HCT116 (cell line): ENCODE data around the gene SLX9.

ENCODE experiments used
- EZH2 ChIP-seq: fragments of 200-600 bp; sonication (generic); IDR thresholded peaks from 2 replicates; pipeline ENCODE4 v1.6.1; 2017; ENCODE audit warnings: antibody characterized with exemption, mixed run types
- EZH2phosphoT487 ChIP-seq: fragments of 200-600 bp; IDR thresholded peaks from 2 replicates; pipeline ENCODE4 v1.6.1; 2018; ENCODE audit warnings: antibody characterized with exemption, borderline replicate concordance
- JUND ChIP-seq: IDR thresholded peaks from 2 replicates; pipeline ENCODE4 v1.6.1; 2012
- MAX ChIP-seq: IDR thresholded peaks from 2 replicates; pipeline ENCODE4 v1.6.1; 2012
- POLR2A ChIP-seq: IDR thresholded peaks from 2 replicates; pipeline ENCODE4 v1.7.0; 2011; ENCODE audit warnings: borderline replicate concordance; ENCODE audit not compliant: insufficient read depth, insufficient read length; ENCODE audit errors: extremely low read depth
- POLR2AphosphoS5 ChIP-seq: IDR thresholded peaks from 2 replicates; pipeline ENCODE4 v1.6.1; 2011; ENCODE audit warnings: mild to moderate bottlenecking, low read depth, low read length, moderate library complexity
- ZNF274 ChIP-seq: fragments of 200-500 bp; sonication (Bioruptor generic); IDR thresholded peaks from 2 replicates; pipeline ENCODE4 v1.6.1; 2014; ENCODE audit warnings: mild to moderate bottlenecking, low read depth, low read length, inconsistent platforms
- TF ChIP-seq, protein P1 (sequence below), 3 experiments: fragments of 200-600 bp in 1 of 3; sonication (generic) in 1 of 3; IDR thresholded peaks in 2 of 3; conservative IDR thresholded peaks in 1 of 3; 2 replicates each; pipeline ENCODE4 v1.5.1; 2012 to 2017; ENCODE audit warnings: low read depth in 2 of 3, low read length in 2 of 3, antibody characterized with exemption in 1 of 3, borderline replicate concordance in 1 of 3, control low read depth in 1 of 3, mild to moderate bottlenecking in 1 of 3, mixed read lengths in 1 of 3, mixed run types in 1 of 3, moderate library complexity in 1 of 3; ENCODE audit not compliant: insufficient read depth in 1 of 3

DNA sequence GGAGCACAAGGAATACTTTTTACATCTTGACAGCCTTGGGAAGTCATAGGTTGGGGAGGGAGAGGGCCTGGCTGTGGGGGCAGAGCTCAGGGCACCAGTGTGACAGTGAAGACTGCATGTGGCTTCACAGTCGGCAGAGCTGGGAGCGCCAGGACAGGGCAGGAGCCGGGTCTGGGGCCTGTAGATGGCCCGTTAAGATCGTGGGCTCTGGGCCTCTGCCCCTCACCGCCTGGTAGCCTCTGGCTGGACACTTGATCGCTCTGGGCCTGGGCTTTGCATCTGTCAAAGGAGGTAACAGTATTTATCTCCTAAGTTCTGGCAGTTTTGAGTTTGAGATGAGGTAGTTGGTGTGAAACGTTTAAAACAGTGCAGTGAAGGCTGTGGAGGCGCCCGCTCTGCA, 4.8 kb downstream of the SLX9 start:
- no peak for TF ChIP-seq POLR2A
- TF ChIP-seq JUND = no peak
- no peak for TF ChIP-seq MAX
- TF ChIP-seq EZH2 = no peak
- no peak for TF ChIP-seq EZH2phosphoT487
- TF ChIP-seq, protein P1, sequence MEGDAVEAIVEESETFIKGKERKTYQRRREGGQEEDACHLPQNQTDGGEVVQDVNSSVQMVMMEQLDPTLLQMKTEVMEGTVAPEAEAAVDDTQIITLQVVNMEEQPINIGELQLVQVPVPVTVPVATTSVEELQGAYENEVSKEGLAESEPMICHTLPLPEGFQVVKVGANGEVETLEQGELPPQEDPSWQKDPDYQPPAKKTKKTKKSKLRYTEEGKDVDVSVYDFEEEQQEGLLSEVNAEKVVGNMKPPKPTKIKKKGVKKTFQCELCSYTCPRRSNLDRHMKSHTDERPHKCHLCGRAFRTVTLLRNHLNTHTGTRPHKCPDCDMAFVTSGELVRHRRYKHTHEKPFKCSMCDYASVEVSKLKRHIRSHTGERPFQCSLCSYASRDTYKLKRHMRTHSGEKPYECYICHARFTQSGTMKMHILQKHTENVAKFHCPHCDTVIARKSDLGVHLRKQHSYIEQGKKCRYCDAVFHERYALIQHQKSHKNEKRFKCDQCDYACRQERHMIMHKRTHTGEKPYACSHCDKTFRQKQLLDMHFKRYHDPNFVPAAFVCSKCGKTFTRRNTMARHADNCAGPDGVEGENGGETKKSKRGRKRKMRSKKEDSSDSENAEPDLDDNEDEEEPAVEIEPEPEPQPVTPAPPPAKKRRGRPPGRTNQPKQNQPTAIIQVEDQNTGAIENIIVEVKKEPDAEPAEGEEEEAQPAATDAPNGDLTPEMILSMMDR (IDR thresholded peaks at IDR 0.05 in 2 of 3, conservative IDR thresholded peaks at IDR 0.05 in 1 of 3; ENCODE audit: borderline replicate concordance in 1 of 3, insufficient read depth in 1 of 3, low read depth in 2 of 3, low read length in 2 of 3) = no peak
- TF ChIP-seq ZNF274 = no peak
- no peak for TF ChIP-seq POLR2AphosphoS5
